GM12878 (cell line): ENCODE data around the gene TAMALIN. TPM values are rescaled to one million over a fixed set of nuclear protein-coding genes. Genes with fewer than 3 reads are reported as not detected.

ENCODE experiments used
- ATAC-seq: fragments of 200-7000 bp; cut with Tn5 transposase; 3 replicates; pipeline ENCODE4 v1.9.1; 2020; ENCODE audit warnings: mild to moderate bottlenecking, moderate library complexity
- BruUV-seq: library from RNA; stranded (reverse); fragments of 400-500 nt; replicated peaks from 2 replicates; lab custom pipeline; 2021; lab: Mats Ljungman, UMichigan
- CTCF ChIA-PET: fragments of 300-600 bp; sonication (Branson Sonifier 250); formaldehyde crosslinking; extraction: SDS; loops from one replicate; lab custom pipeline; 2021; ENCODE audit warnings: inconsistent platforms; lab: Yijun Ruan, JAX
- POLR2A ChIA-PET: fragments of 350-600 bp; formaldehyde crosslinking; extraction: SDS; loops from one replicate; lab custom pipeline; 2021; ENCODE audit warnings: inconsistent platforms; lab: Charles Lee
- RAD21 ChIA-PET: fragments of 300-600 bp; sonication (Branson Sonifier 250); formaldehyde crosslinking; loops from one replicate; lab custom pipeline; 2023; ENCODE audit warnings: antibody characterized with exemption; ENCODE audit not compliant: unreplicated experiment; lab: Charles Lee
- SMC1A ChIA-PET: fragments of 300-600 bp; sonication (Branson Sonifier 250); formaldehyde crosslinking; loops from one replicate; lab custom pipeline; 2023; ENCODE audit not compliant: unreplicated experiment, uncharacterized antibody; lab: Charles Lee
- DNase-seq: peaks from one replicate; pipeline ENCODE4 v3.0.0-alpha.2; 2011; ENCODE audit warnings: low read depth, low spot score
- FAIRE-seq: peaks from 3 replicates; lab custom pipeline; 2011; peaks lifted over from hg19 to GRCh38; lab: Jason Lieb, UNC
- H2AFZ ChIP-seq: 2 replicates; pipeline ENCODE4 v1.6.0; 2011; ENCODE audit warnings: low read depth, low read length, control low read depth; ENCODE audit not compliant: control insufficient read depth
- H3K27ac ChIP-seq: 2 replicates; pipeline ENCODE4 v1.5.1; 2011; ENCODE audit warnings: control low read depth; ENCODE audit not compliant: control insufficient read depth, insufficient read depth
- H3K27me3 ChIP-seq, 2 experiments: replicated peaks in 1 of 2; 2 replicates each; pipeline versions ENCODE4 v1.6.0 to v1.6.1; 2011; ENCODE audit warnings: low read length in 1 of 2; ENCODE audit not compliant: control insufficient read depth in 2 of 2, insufficient read depth in 2 of 2
- H3K36me3 ChIP-seq, 2 experiments: 2 replicates each; pipeline ENCODE4 v1.5.1; 2011; ENCODE audit warnings: low read length in 1 of 2; ENCODE audit not compliant: control insufficient read depth in 2 of 2, insufficient read depth in 2 of 2
- H3K4me1 ChIP-seq: 2 replicates; pipeline ENCODE4 v1.6.1; 2011; ENCODE audit warnings: mild to moderate bottlenecking, low read length, moderate library complexity, mixed read lengths; ENCODE audit not compliant: control insufficient read depth, insufficient read depth
- H3K4me2 ChIP-seq: 2 replicates; pipeline ENCODE4 v1.6.0; 2011; ENCODE audit warnings: control low read depth; ENCODE audit not compliant: control insufficient read depth, insufficient read depth
- H3K4me3 ChIP-seq: fragments of 200-600 bp; sonication (generic); 2 replicates; pipeline ENCODE4 v1.5.1; 2016
- H3K79me2 ChIP-seq: 2 replicates; pipeline ENCODE4 v1.6.0; 2011; ENCODE audit warnings: low read length; ENCODE audit not compliant: control insufficient read depth, insufficient read depth
- H3K9ac ChIP-seq: 2 replicates; pipeline ENCODE4 v1.8.0; 2011; ENCODE audit warnings: low read length, control low read depth, mixed read lengths; ENCODE audit not compliant: control insufficient read depth, insufficient read depth
- H3K9me3 ChIP-seq: replicated peaks from 3 replicates; pipeline ENCODE4 v1.5.1; 2011; ENCODE audit warnings: mild to moderate bottlenecking, low read length; ENCODE audit not compliant: control insufficient read depth, insufficient read depth
- H4K20me1 ChIP-seq: 2 replicates; pipeline ENCODE4 v1.6.0; 2011; ENCODE audit not compliant: control insufficient read depth, insufficient read depth
- EZH2 ChIP-seq: IDR thresholded peaks from 2 replicates; pipeline ENCODE4 v1.6.1; 2012; ENCODE audit warnings: low read depth, mild to moderate bottlenecking, control low read depth, inconsistent platforms, low read length, borderline replicate concordance; ENCODE audit not compliant: control insufficient read depth
- FOS ChIP-seq: IDR thresholded peaks from 3 replicates; pipeline ENCODE4 v1.6.1; 2011; ENCODE audit warnings: borderline replicate concordance; ENCODE audit not compliant: insufficient read length; ENCODE audit errors: extremely low read depth
- FOXK2 ChIP-seq: fragments of 450-650 bp; IDR thresholded peaks from 2 replicates; pipeline ENCODE4 v1.6.1; 2017; ENCODE audit warnings: mild to moderate bottlenecking, moderate library complexity
- JUND ChIP-seq: IDR thresholded peaks from 2 replicates; pipeline ENCODE4 v1.6.1; 2012; ENCODE audit warnings: low read depth, mild to moderate bottlenecking, low read length, improper control_type of control experiment, moderate library complexity
- MEF2B ChIP-seq: fragments of 450-650 bp; IDR thresholded peaks from 2 replicates; pipeline ENCODE4 v1.6.1; 2018; ENCODE audit warnings: mild to moderate bottlenecking, moderate library complexity; ENCODE audit not compliant: partially characterized antibody, poor library complexity, severe bottlenecking
- SKIL ChIP-seq: fragments of 450-650 bp; IDR thresholded peaks from 2 replicates; pipeline ENCODE4 v1.6.1; 2017; ENCODE audit warnings: mild to moderate bottlenecking, low read depth, inconsistent platforms; ENCODE audit not compliant: poor library complexity, severe bottlenecking
- YBX1 ChIP-seq: fragments of 450-650 bp; IDR thresholded peaks from 2 replicates; pipeline ENCODE4 v1.6.1; 2016; ENCODE audit warnings: antibody characterized with exemption
- whole genome bisulfite sequencing: methylation state at CpG from one replicate; pipeline ENCODE4 v1.1.6; 2016; ENCODE audit warnings: low lambda C conversion rate; ENCODE audit not compliant: insufficient replicate concordance, insufficient coverage; ENCODE audit errors: missing lambda C conversion rate; 5-methylcytosine and 5-hydroxymethylcytosine counted together
- in situ Hi-C: fragments of 300-500 bp; cut with MboI; formaldehyde crosslinking; loops from 9 replicates; pipeline ENCODE4 v1.14.3; 2018; ENCODE audit warnings: mixed read lengths
- intact Hi-C: fragments of 100-400 bp; cut with micrococcal nuclease; formaldehyde crosslinking; loops from one replicate; pipeline ENCODE4 v1.14.2; 2022; ENCODE audit not compliant: unreplicated experiment
- polyA plus RNA-seq, 11 experiments: library from polyadenylated mRNA; depleted of rRNA in 4 of 11; unstranded in 6 of 11; stranded (reverse) in 5 of 11; fragments of >200 nt; fragmentation: Nextera tagmentation in 4 of 11; fragmentation: Illumina TruSeq in 1 of 11; extraction: Ambion mirVana in 4 of 11; extraction: Trizol in 1 of 11; gene quantifications; 1 replicate in 1 of 11; 2 replicates in 10 of 11; pipeline versions ENCODE4 v1.2.1 to v1.2.3, GENCODE V29; 2011 to 2016; ENCODE audit warnings: inconsistent platforms in 2 of 11, missing spikeins in 2 of 11, low read depth in 1 of 11
- total RNA-seq, 4 experiments: library from RNA; depleted of rRNA in 3 of 4; stranded (reverse); fragments of >200 nt in 3 of 4; fragmentation: Illumina TruSeq in 1 of 4; extraction: Trizol in 1 of 4; gene quantifications; 2 replicates each; pipeline versions ENCODE4 v1.2.1 to v1.2.3, GENCODE V29; 2013 to 2021
- TF ChIP-seq, protein P1 (sequence below): fragments of 450-650 bp; IDR thresholded peaks from 2 replicates; pipeline ENCODE4 v1.6.1; 2017; ENCODE audit warnings: borderline replicate concordance

TAMALIN gene
- total and polyA plus RNA-seq, 10 of the 15 experiments (the other 5 are each of a cell fraction or from before 2014, with no cell fraction given), result 0.09 to 0.58 (median 0.19) TPM; not detected in 4

DNA sequence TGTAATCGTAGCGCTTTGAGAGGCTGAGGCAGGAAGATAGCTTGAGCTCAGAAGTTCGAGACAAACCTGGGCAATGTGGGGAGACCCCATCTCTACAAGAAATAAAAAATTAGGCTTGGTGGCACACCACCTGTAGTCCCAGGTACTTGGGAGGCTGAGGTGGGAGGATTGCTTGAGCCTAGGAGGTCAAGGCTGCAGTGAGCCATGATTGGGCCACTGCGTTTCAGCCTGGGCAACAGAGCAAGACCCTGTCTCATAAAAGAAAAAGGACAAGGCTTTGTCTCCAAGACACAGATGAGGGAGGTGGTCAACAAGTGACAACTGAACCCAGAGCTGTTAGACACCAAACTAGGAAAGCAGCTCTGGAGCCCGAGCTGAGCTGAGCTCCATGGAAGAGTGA is 14.5 kb upstream of the TAMALIN start (continued):
- TF ChIP-seq, protein P1, sequence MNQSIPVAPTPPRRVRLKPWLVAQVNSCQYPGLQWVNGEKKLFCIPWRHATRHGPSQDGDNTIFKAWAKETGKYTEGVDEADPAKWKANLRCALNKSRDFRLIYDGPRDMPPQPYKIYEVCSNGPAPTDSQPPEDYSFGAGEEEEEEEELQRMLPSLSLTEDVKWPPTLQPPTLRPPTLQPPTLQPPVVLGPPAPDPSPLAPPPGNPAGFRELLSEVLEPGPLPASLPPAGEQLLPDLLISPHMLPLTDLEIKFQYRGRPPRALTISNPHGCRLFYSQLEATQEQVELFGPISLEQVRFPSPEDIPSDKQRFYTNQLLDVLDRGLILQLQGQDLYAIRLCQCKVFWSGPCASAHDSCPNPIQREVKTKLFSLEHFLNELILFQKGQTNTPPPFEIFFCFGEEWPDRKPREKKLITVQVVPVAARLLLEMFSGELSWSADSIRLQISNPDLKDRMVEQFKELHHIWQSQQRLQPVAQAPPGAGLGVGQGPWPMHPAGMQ, result no peak
- TF ChIP-seq, all 136 proteins: peak for 0

DNA sequence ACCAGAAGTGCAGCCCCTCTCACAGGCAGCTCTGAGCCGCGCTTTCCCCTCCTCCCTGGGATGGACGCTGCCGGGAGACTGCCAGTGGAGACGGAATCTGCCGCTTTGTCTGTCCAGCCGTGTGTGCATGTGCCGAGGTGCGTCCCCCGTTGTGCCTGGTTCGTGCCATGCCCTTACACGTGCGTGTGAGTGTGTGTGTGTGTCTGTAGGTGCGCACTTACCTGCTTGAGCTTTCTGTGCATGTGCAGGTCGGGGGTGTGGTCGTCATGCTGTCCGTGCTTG is 12.3 kb upstream of the TAMALIN start:
- WGBS, result 50% methylated on average over 17 of the region's 17 CpGs
- no TSS peak for BruUV-seq
- no peak overlapping the region for H3K4me3 ChIP-seq
- no peaks in the 10 kb centered on the region for H4K20me1 ChIP-seq
- no peak for ATAC-seq
- no peaks in the 10 kb centered on the region for H3K79me2 ChIP-seq
- H3K27ac ChIP-seq, result no peak overlapping the region
- H3K4me2 ChIP-seq, result no peak overlapping the region
- no peak for DNase-seq
- ChIA-PET SMC1A (interaction anchor here (1.0 to 2.9 kb wide), 3 partner anchors 28 to 124 kb away, joined by 3 to 11 read pairs (median 3); no protein-coding TSS in a partner anchor), CTCF (interaction anchor here (2.5 to 14.4 kb wide), 3 partner anchors 9 to 27 kb away, joined by 10 to 334 read pairs (median 21); no protein-coding TSS in a partner anchor), POLR2A (no interaction called here), RAD21 (interaction anchor here (0.7 to 5.5 kb wide), 3 partner anchors 26 to 741 kb away, joined by 3 to 54 read pairs (median 3); no protein-coding TSS in a partner anchor)
- in situ Hi-C loops, result no loop called here
- TF ChIP-seq YBX1, result no peak
- TF ChIP-seq MEF2B, result no peak
- no peak for TF ChIP-seq EZH2
- TF ChIP-seq SKIL, result no peak
- no peak for TF ChIP-seq FOXK2
- TF ChIP-seq FOS, result no peak
- no peak for TF ChIP-seq JUND
- no peaks in the 10 kb centered on the region for H3K9me3 ChIP-seq
- no peak overlapping the region for H3K9ac ChIP-seq
- FAIRE-seq, result no peak
- H3K27me3 ChIP-seq, result no peaks in the 10 kb centered on the region; a peak in 1 of 4 replicates
- intact Hi-C loops, result no loop called here
- H3K4me1 ChIP-seq, result no peaks in the 10 kb centered on the region
- H3K36me3 ChIP-seq, result no peaks in the 10 kb centered on the region
- no peak overlapping the region for H2AFZ ChIP-seq
